D341Med (cell line): ENCODE data around the gene NUP62CL.
"Not testable (repeated sequence)": the region's sequence is repeated elsewhere in the genome, so short reads cannot be mapped to it uniquely, and the experiment has no call there.

ENCODE experiments used
- DNase-seq: peaks from one replicate; pipeline ENCODE4 v3.0.0; 2012; ENCODE audit warnings: low spot score

NUP62CL gene

GRCh38 chrX:107205770-107206696 lies at the start of gene NUP62CL, which contains the start of gene DNAAF6:
Gene NUP62CL (minus strand): TSS chrX:107206433. CDS start chrX:107175146, 31,287 bp downstream.
Gene DNAAF6 (plus strand): TSS chrX:107206611. CDS start chrX:107212876, 6,265 bp downstream.
- DNase-seq, result peak; percentile 14

- DNase-seq, result no peak
Observed at GRCh38 chrX:107228486-107228819, 22.2 kb upstream of the NUP62CL start.

- DNase-seq, result no peak
Observed at GRCh38 chrX:107227780-107228485, 21.7 kb upstream of the NUP62CL start.

- no peak for DNase-seq
Observed at GRCh38 chrX:107226757-107227156, 20.5 kb upstream of the NUP62CL start.

- DNase-seq, result no peak
Observed at GRCh38 chrX:107213477-107213876, 7.2 kb upstream of the NUP62CL start.

- DNase-seq, result no peak
Observed at GRCh38 chrX:107207943-107208342, 1.7 kb upstream of the NUP62CL start.

- DNase-seq, result no peak
Observed at GRCh38 chrX:107207089-107207488, 856 bp upstream of the NUP62CL start.

GRCh38 chrX:107206697-107207065 lies 448 bp upstream of the NUP62CL start:
- DNase-seq, result no peak

GRCh38 chrX:107204068-107204605 lies 2.1 kb downstream of the NUP62CL start:
- no peak for DNase-seq

- no peak for DNase-seq
Observed at GRCh38 chrX:107199491-107199890, 6.7 kb downstream of the NUP62CL start.

GRCh38 chrX:107198074-107198473 lies 8.2 kb downstream of the NUP62CL start:
- not testable (repeated sequence) for DNase-seq

GRCh38 chrX:107197319-107197718 lies 8.9 kb downstream of the NUP62CL start:
- DNase-seq, result no peak

- DNase-seq, result no peak
Observed at GRCh38 chrX:107171369-107172102, 34.7 kb downstream of the NUP62CL start.

- DNase-seq, result no peak
Observed at GRCh38 chrX:107168712-107169111, 37.5 kb downstream of the NUP62CL start.

- no peak for DNase-seq
Observed at GRCh38 chrX:107168257-107168656, 38.0 kb downstream of the NUP62CL start.

GRCh38 chrX:107167163-107167921 lies 38.9 kb downstream of the NUP62CL start:
- no peak for DNase-seq

GRCh38 chrX:107157618-107158017 lies 48.6 kb downstream of the NUP62CL start:
- DNase-seq, result not testable (repeated sequence)

GRCh38 chrX:107155621-107156430 lies 50.4 kb downstream of the NUP62CL start:
- not testable (repeated sequence) for DNase-seq

GRCh38 chrX:107154787-107155620 lies 51.2 kb downstream of the NUP62CL start:
- no peak for DNase-seq

GRCh38 chrX:107153005-107153404 lies 53.2 kb downstream of the NUP62CL start:
- DNase-seq, result no peak
